Measurements from ENCODE around the gene PTPRN2.

The PTPRN2 gene

GRCh38 chr7:157772486-157773130, 815.0 kb downstream of the PTPRN2 start:
- no peak for DNase-seq

- no peak for DNase-seq
Observed at GRCh38 chr7:157771689-157772088, 815.9 kb downstream of the PTPRN2 start.

- no peak for DNase-seq
Observed at GRCh38 chr7:157770716-157771320, 816.8 kb downstream of the PTPRN2 start.

GRCh38 chr7:157769526-157770215, 818.0 kb downstream of the PTPRN2 start:
- DNase-seq: no peak

GRCh38 chr7:157769086-157769485, 818.5 kb downstream of the PTPRN2 start:
- no peak for DNase-seq

GRCh38 chr7:157768198-157768597, 819.4 kb downstream of the PTPRN2 start:
- no peak for DNase-seq

GRCh38 chr7:157767506-157768197, 820.0 kb downstream of the PTPRN2 start:
- no peak for DNase-seq

- no peak for DNase-seq
Observed at GRCh38 chr7:157766098-157766497, 821.5 kb downstream of the PTPRN2 start.

- no peak for DNase-seq
Observed at GRCh38 chr7:157764946-157765537, 822.6 kb downstream of the PTPRN2 start.

GRCh38 chr7:157764193-157764592, 823.4 kb downstream of the PTPRN2 start:
- DNase-seq: no peak

- DNase-seq: no peak
Observed at GRCh38 chr7:157763279-157764000, 824.2 kb downstream of the PTPRN2 start.

GRCh38 chr7:157762824-157763223, 824.8 kb downstream of the PTPRN2 start:
- no peak for DNase-seq

GRCh38 chr7:157760004-157760730, 827.5 kb downstream of the PTPRN2 start:
- no peak for DNase-seq

- no peak for DNase-seq
Observed at GRCh38 chr7:157759246-157759805, 828.3 kb downstream of the PTPRN2 start.

- no peak for DNase-seq
Observed at GRCh38 chr7:157758468-157759245, 829.0 kb downstream of the PTPRN2 start.

- no peak for DNase-seq
Observed at GRCh38 chr7:157757776-157758467, 829.7 kb downstream of the PTPRN2 start.

- no peak for DNase-seq
Observed at GRCh38 chr7:157757211-157757610, 830.4 kb downstream of the PTPRN2 start.

- DNase-seq: no peak
Observed at GRCh38 chr7:157755741-157756140, 831.9 kb downstream of the PTPRN2 start.

GRCh38 chr7:157754416-157754790, 833.2 kb downstream of the PTPRN2 start:
- DNase-seq: no peak
